Activated CD4-positive, alpha-beta T cell treated with anti-CD3 and anti-CD28 coated beads for 1 hour (primary cell): ENCODE data around the gene TNIP2.
A peak's percentile ranks its signal among the peaks of the same experiment; 100 is the strongest.

Source experiments
- DNase-seq: peaks from one replicate; pipeline ENCODE4 v3.0.0-alpha.2; 2020

TNIP2 gene

GRCh38 chr4:2755821-2756690 lies at the start of gene TNIP2:
TSS of gene TNIP2 (minus strand) at chr4:2756336. CDS start at chr4:2756289, 47 bp downstream.
- DNase-seq: peak; percentile 70

GRCh38 chr4:2804973-2805501 lies 48.9 kb upstream of the TNIP2 start:
- no peak for DNase-seq

GRCh38 chr4:2804449-2804972 lies 48.4 kb upstream of the TNIP2 start:
- no peak for DNase-seq

- DNase-seq: no peak
Observed at GRCh38 chr4:2803624-2804448, 47.7 kb upstream of the TNIP2 start.

GRCh38 chr4:2802618-2803531 lies 46.7 kb upstream of the TNIP2 start:
- DNase-seq: no peak

- no peak for DNase-seq
Observed at GRCh38 chr4:2800691-2801596, 44.8 kb upstream of the TNIP2 start.

GRCh38 chr4:2799971-2800690 lies 44.0 kb upstream of the TNIP2 start:
- DNase-seq: no peak

- no peak for DNase-seq
Observed at GRCh38 chr4:2799224-2799911, 43.2 kb upstream of the TNIP2 start.

- no peak for DNase-seq
Observed at GRCh38 chr4:2798399-2799223, 42.5 kb upstream of the TNIP2 start.

- peak; percentile 58 for DNase-seq
Observed at GRCh38 chr4:2797545-2798305, 41.6 kb upstream of the TNIP2 start.

- DNase-seq: no peak
Observed at GRCh38 chr4:2796849-2797544, 40.9 kb upstream of the TNIP2 start.

- DNase-seq: no peak
Observed at GRCh38 chr4:2795893-2796848, 40.0 kb upstream of the TNIP2 start.

- no peak for DNase-seq
Observed at GRCh38 chr4:2795300-2795892, 39.3 kb upstream of the TNIP2 start.

GRCh38 chr4:2794486-2795299 lies 38.6 kb upstream of the TNIP2 start:
- DNase-seq: no peak
